ENCODE results near the gene MYO1G. TPM values are rescaled to one million over a fixed set of nuclear protein-coding genes. Genes with fewer than 3 reads are reported as not detected.
A peak's percentile ranks its signal among the peaks of the same experiment; 100 is the strongest.

The MYO1G gene
- total and polyA plus RNA-seq, 10 of the 15 experiments (the other 5 are each of a cell fraction or from before 2014, with no cell fraction given) = 1.8 to 232 (median 134) TPM

- TF ChIP-seq BHLHE40 (IDR thresholded peaks at IDR 0.05; ENCODE audit: borderline replicate concordance in 1 of 2, low read depth in 2 of 2, low read length in 1 of 2) (peak; percentile 33 to 66; a peak in 2 of 4 replicates), EP300 (IDR thresholded peaks at IDR 0.05; ENCODE audit: borderline replicate concordance in 1 of 2, control insufficient read depth in 1 of 2, low read depth in 2 of 2, low read length in 2 of 2) (peak in 1 of 2 experiments; percentile 40; a peak in 1 of 4 replicates), RBBP5 (conservative IDR thresholded peaks at IDR 0.05) (no peak), PBX3 (IDR thresholded peaks at IDR 0.05; ENCODE audit: insufficient replicate concordance, low read depth, low read length) (peak; percentile 31), JUNB (IDR thresholded peaks at IDR 0.05) (no peak), NFYB (IDR thresholded peaks at IDR 0.05; ENCODE audit: insufficient read depth, low read depth, low read length) (no peak), ZBTB40 (IDR thresholded peaks at IDR 0.05; ENCODE audit: borderline replicate concordance) (no peak), WRNIP1 (IDR thresholded peaks at IDR 0.05; ENCODE audit: borderline replicate concordance, low read depth, low read length) (no peak), PAX8 (IDR thresholded peaks at IDR 0.05) (no peak), ETV6 (conservative IDR thresholded peaks at IDR 0.05 in 1 of 2, IDR thresholded peaks at IDR 0.05 in 1 of 2; ENCODE audit: borderline replicate concordance in 1 of 2, low read depth in 1 of 2) (no peak), SUPT20H (IDR thresholded peaks at IDR 0.05; ENCODE audit: borderline replicate concordance, control insufficient read depth, low read depth, low read length) (no peak), ATF2 (IDR thresholded peaks at IDR 0.05; ENCODE audit: low read length) (peak; percentile 42; the same call in 1 of the 2 replicates), EGR1 (IDR thresholded peaks at IDR 0.05; ENCODE audit: borderline replicate concordance in 1 of 2, low read depth in 2 of 2, low read length in 2 of 2) (no peak), ESRRA (IDR thresholded peaks at IDR 0.05; ENCODE audit: low read length) (no peak), ZSCAN29 (IDR thresholded peaks at IDR 0.05) (no peak), ZZZ3 (IDR thresholded peaks at IDR 0.05; ENCODE audit: control insufficient read depth, insufficient read length, low read depth) (no peak), SIX5 (IDR thresholded peaks at IDR 0.05; ENCODE audit: low read depth, low read length, severe bottlenecking) (no peak), RFX5 (IDR thresholded peaks at IDR 0.05; ENCODE audit: low read depth, low read length) (no peak), TAF1 (IDR thresholded peaks at IDR 0.05; ENCODE audit: borderline replicate concordance, low read depth, low read length) (no peak), SMARCA5 (IDR thresholded peaks at IDR 0.05) (no peak), STAT3 (IDR thresholded peaks at IDR 0.05; ENCODE audit: low read depth, low read length) (no peak), HDAC6 (IDR thresholded peaks at IDR 0.05; ENCODE audit: unreplicated experiment) (no peak)
Measured at GRCh38 chr7:45001138-45001694, 22.4 kb upstream of the MYO1G start (continued).

Data from GM12878 (cell line).